HG03064 (cell line): ENCODE measurements around the gene ZNF138.

Experiments
- ATAC-seq: cut with Tn5 transposase; IDR thresholded peaks from one replicate; pipeline ENCODE4 v1.9.1; 2021; ENCODE audit warnings: low read depth; ENCODE audit not compliant: unreplicated experiment

ZNF138 gene

GRCh38 chr7:64874562-64875250 lies 80.5 kb downstream of the ZNF138 start:
- no peak for ATAC-seq

- no peak for ATAC-seq
These were observed 81.0 kb downstream of the ZNF138 start for GRCh38 chr7:64875258-64875657.

DNA sequence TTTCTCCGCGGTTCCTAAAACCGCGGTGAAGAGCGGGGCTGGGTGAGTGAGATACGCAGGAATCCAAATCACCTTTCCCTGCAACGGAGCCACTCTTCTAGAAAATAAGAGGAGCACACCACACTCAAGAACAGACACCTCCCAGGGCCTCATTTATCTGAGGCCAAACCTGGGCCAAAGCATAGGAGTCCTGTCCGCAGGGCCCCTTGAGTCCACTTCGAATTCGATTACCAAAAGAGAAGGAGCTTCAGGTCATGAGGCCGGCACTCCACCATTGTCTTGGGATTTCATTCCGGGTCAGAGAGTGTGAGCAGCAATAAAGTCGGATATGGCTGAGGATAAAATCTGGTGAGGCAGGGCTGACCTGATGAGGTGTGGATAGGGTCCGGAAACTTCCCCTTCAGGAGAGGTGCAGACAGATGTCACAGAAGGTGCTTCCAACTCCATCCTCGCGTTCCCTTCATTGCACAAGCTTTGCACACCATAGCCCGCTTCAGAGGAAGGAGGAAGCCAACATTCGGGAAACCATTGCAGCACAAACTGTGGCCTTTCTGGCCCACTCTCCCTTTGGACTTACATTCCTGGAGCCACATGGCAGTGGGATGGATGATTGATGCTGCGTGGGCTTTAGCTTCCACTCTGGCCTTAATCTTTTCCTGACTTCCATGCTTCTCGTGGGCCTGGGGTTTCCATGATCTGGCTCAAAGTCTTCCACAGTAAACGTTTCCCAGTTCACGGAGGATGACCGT lies 81.6 kb downstream of the ZNF138 start:
- ATAC-seq = no peak

- ATAC-seq = no peak
These were observed 82.8 kb downstream of the ZNF138 start for GRCh38 chr7:64876792-64877713.

DNA sequence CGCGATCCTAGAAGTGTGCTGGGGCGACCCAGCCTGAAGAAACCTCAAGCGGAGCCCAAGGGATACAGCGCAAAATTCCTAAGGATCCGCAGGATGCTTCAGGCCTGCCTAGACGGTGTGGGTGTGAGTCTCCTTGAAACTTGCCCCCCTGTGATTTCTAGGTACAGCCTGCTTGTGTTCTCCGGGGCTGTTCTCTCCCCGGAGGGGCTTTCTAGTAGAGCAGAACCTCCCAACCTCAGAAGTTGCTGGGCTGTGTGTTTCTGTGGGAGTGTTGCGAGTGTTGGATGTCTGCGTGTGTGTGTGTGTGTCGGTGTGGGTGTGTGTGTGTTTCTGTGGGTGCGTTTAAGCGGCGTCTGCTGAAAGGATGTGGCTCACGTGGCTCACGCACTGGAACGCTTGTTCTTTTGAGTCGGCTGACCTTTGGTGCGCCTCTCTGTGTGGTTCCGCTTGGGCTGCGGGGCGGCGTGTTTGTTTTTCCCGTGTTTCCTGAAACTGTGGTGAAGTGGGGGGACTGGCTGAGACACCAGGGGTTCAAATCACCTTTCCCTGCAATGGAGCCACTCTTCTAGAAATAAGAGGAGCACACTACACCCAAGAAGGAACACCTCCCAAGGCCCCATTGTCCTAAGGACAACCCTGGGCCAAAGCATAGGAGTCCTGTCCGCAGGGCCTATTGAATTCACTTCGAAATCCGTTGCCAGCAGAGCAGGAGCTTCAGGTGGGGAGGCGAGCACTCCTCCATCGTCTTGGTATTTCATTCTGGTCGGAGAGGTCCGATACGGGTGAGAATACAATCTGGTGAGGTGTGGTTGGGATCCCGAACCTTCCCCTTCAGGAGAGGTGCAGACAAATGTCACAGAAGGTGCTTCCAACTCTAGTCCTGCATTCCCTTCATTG lies 83.7 kb downstream of the ZNF138 start:
- ATAC-seq = no peak

DNA sequence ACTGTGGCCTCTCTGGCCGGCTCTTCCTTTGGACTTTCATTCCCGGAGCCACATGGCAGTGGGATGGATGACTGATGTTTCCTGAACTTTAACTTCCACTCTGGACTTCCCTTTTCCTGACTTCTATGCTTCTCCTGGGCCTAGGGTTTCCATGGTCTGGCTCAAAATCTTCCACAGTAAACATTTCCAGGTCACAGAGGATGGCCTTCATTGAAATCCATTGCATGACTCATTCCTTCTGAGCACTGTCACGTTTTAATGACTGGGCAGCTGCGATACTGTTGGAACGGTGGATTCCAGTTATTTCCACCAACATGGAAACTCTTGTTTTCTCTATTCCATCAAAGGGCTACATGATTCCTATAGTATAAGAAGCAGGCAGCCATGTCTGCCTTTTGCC lies 84.5 kb downstream of the ZNF138 start:
- ATAC-seq = no peak

DNA sequence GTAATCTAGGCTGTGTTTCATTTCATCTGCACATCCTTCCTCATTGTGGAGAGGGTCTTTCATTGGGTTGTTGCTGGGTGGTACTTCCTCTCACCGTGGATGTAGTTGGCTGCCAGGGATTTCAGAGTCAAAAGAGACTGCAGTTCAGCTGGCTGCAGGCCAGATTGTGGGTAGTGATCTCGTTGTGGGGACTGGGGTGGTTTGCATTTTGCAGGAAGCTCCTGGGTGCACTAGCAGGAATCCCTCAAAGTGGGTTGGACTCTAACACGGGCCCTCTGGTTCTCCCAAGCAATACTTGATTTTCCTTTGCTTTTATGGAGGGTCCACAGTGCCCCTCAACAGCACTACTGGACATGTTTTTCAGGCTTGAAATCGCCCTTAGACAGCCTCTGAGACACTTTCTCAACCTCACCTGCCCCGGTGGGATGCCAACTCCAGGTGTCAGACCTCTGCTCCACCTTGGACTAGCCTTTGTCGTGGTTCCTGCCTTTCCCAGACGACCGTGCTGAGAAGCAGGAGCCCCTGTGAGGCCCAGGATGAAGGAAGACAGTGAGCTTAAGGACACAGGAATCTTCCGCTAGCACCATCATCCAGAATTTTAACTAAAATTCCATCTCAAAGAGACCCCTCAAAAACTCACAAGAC lies 85.0 kb downstream of the ZNF138 start:
- ATAC-seq = no peak

DNA sequence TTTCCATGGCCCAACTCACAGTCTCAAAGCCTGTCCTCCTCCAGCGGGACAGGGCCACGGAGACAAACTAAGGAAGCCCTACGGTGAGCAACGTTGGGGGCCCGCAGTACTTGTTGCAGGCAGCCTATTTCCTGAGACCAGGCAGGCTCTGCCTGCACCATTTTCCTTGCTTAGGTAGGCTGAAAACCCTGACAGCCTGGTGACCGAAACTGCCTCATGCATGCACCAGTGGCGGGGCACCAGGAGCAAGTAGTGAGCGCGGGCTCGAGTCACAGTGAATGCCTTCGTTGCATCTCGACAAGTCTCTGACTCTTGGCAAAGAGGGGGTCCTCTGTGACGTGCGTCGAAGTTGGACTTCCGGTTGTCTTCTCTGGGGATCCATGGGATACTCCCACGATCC lies 85.6 kb downstream of the ZNF138 start:
- ATAC-seq = no peak

DNA sequence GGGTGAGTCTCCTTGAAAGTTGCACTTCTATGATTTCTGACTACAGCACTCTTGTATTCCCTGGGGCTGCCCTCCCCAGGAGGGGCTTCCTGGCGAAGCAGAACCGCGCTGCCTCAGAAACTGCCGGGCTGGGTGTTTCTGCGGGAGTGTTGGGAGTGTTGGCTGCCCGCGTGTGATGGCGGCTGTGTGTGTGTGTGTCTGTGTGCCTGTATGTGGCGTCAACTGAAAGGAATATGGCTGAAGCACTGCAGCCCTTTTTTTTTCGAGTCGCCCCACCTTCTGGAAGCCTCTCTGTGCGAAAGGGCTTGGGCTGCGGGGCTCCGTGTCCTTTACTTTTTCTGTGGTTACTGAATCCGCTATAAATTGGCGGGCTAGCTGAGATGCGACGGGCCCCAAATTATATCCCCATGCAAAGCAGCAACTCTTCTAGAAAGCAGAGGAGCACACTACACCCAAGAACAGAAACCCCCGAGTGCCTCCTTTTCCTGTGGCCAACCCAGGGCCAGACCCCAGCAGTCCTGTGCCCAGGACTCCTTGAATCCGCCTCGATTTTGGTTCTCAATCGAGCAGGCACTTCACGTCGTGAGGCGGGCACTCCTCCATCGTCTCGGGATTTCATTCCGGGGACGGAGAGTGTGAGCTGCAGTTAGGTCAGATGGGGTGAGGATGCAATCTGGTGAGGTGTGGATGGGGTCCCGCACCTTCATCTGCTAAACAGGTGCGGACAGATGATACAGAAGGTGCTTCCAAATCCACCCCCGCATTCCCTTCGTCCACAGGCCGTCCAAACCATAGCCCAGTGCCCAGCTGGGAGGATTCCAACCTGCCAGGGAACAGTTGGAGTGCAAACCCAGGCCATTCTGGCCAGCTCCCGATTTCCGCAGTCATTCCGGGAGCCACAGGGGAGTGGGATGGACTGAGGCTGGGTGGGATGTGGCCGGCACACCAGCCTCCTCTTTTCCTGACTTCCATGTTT lies 86.4 kb downstream of the ZNF138 start:
- no peak for ATAC-seq

GRCh38 chr7:64881461-64882287 lies 87.4 kb downstream of the ZNF138 start:
- ATAC-seq = no peak

DNA sequence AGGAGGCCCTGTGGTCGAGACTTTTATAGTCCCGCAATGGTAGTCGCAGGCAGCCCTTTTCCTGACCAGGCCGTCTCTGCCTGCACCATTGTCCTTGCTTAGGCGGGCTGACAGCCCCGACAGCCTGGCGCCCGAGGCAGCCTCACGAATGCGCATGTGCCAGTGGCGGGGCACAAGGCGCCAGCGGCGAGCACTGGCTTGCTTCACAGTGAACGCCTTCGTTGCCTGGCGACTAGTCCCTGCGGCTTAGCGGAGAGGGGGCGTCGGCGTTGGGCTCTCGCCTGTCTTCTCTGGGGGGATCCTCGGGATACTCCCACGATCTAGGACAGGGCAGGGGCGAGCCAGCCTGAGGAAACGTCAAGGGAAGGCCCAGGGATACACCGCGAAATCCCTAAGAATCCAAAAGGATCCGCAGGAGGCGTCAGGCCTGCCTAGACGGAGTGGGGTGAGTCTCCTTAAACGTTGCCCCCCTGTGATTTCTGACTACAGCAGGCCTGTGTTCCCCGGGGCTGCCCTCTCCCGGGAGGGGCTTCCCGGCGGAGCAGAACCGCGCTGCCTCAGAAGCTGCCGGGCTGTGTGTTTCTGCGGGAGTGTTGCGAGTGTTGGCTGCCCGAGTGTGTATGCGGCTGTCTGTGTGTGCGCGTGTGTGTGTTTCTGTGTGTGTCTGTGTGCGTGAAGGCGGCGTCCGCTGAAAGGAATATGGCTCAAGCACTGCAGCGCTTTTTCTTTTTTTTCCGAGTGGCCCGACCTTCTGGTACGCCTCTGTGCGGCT lies 88.3 kb downstream of the ZNF138 start:
- ATAC-seq = no peak
